ENCODE measurements around the gene EIPR1. TPM values are rescaled to one million over a fixed set of nuclear protein-coding genes. Genes with fewer than 3 reads are reported as not detected.

Gene EIPR1
- polyA plus RNA-seq, 2 of the 4 experiments (the other 2 are of a cell fraction) = 55.0 to 65.0 TPM

GRCh38 chr2:3257826-3258225, 119.8 kb downstream of the EIPR1 start (continued):
- TF ChIP-seq CTCF (IDR thresholded peaks at IDR 0.05) = no peak
- TF ChIP-seq POLR2A (IDR thresholded peaks at IDR 0.05; ENCODE audit: low read length) = no peak
- no peak for TF ChIP-seq BHLHE40 (IDR thresholded peaks at IDR 0.05; ENCODE audit: low read depth, low read length)
- no peak for TF ChIP-seq USF2 (IDR thresholded peaks at IDR 0.05)
- TF ChIP-seq ZSCAN20 (CRISPR knock-in tag; IDR thresholded peaks at IDR 0.05) = no peak
- no peak for TF ChIP-seq CBX2 (IDR thresholded peaks at IDR 0.05; ENCODE audit: borderline replicate concordance, low read depth)
- no peak for TF ChIP-seq NFE2L2 (conservative IDR thresholded peaks at IDR 0.05; ENCODE audit: low read length)

- POLR2A ChIA-PET = no interaction called here
- no peaks in the 10 kb centered on the region for H3K9me3 ChIP-seq
- H3K4me1 ChIP-seq = no peaks in the 10 kb centered on the region
- DNase-seq (ENCODE audit: low read depth in 1 of 2, low spot score in 1 of 2) (no peak), ATAC-seq (no peak), FAIRE-seq (no peak)
- CTCF ChIA-PET = no interaction called here
- H3K4me2 ChIP-seq = no peak overlapping the region
- no peak overlapping the region for H3K4me3 ChIP-seq
- TF ChIP-seq HDAC2 (IDR thresholded peaks at IDR 0.05) (no peak), ZC3H11A (IDR thresholded peaks at IDR 0.05) (no peak), FOXS1 (CRISPR knock-in tag; IDR thresholded peaks at IDR 0.05) (no peak)
- no peak overlapping the region for H3K27ac ChIP-seq
- WGBS (ENCODE audit: missing lambda C conversion rate) = 90% methylated on average over 14 of the region's 14 CpGs
These were observed 120.5 kb downstream of the EIPR1 start for GRCh38 chr2:3257166-3257565.

GRCh38 chr2:3256605-3257004, 121.0 kb downstream of the EIPR1 start:
- no peaks in the 10 kb centered on the region for H3K4me1 ChIP-seq
- peaks cover 1% of the 10 kb centered on the region; the same call in 1 of the 3 replicates for H3K9me3 ChIP-seq
- 91% methylated on average over 13 of the region's 13 CpGs for whole genome bisulfite sequencing (ENCODE audit: missing lambda C conversion rate)
- FAIRE-seq = no peak
- TF ChIP-seq HOXB13 (CRISPR knock-in tag; IDR thresholded peaks at IDR 0.05; ENCODE audit: low read depth) = no peak
- no peak for TF ChIP-seq ZC3H11A (IDR thresholded peaks at IDR 0.05)
- no peak for TF ChIP-seq NPAS2 (CRISPR knock-in tag; IDR thresholded peaks at IDR 0.05; ENCODE audit: borderline replicate concordance)
- TF ChIP-seq REST (IDR thresholded peaks at IDR 0.05) = no peak
- TF ChIP-seq CBX2 (IDR thresholded peaks at IDR 0.05; ENCODE audit: borderline replicate concordance, low read depth) = no peak
- no peak for TF ChIP-seq ELK1 (IDR thresholded peaks at IDR 0.05; ENCODE audit: low read depth, low read length)
- TF ChIP-seq SREBF2 (IDR thresholded peaks at IDR 0.05) = no peak
- no peak for TF ChIP-seq EHF (CRISPR knock-in tag; IDR thresholded peaks at IDR 0.05)
- no peak for TF ChIP-seq HMGXB4 (CRISPR knock-in tag; IDR thresholded peaks at IDR 0.05; ENCODE audit: borderline replicate concordance)
- DNase-seq (ENCODE audit: low read depth in 1 of 2, low spot score in 1 of 2) = no peak
- POLR2A ChIA-PET = no interaction called here
- no peak overlapping the region for H3K4me3 ChIP-seq
- no peak for ATAC-seq
- CTCF ChIA-PET = no interaction called here
- H3K4me2 ChIP-seq = no peak overlapping the region
- H3K27ac ChIP-seq = no peak overlapping the region
